Adipocyte (in vitro differentiated cells): Measurements from ENCODE around the gene MUC5B.
"Not testable (repeated sequence)": the region's sequence is repeated elsewhere in the genome, so short reads cannot be mapped to it uniquely, and the experiment has no call there.

Experiments used
- DNase-seq: peaks from one replicate; pipeline ENCODE4 v3.0.0-alpha.2; 2015; ENCODE audit warnings: low read depth
- H3K27me3 ChIP-seq: replicated peaks from 2 replicates; pipeline ENCODE4 v1.7.0; 2013; ENCODE audit warnings: mild to moderate bottlenecking, low read length, moderate library complexity; ENCODE audit not compliant: control insufficient read depth, insufficient read depth
- H3K36me3 ChIP-seq: 2 replicates; pipeline ENCODE4 v1.7.0; 2013; ENCODE audit warnings: low read length, mild to moderate bottlenecking, moderate library complexity; ENCODE audit not compliant: control insufficient read depth, insufficient read depth, severe bottlenecking
- H3K4me1 ChIP-seq: 2 replicates; pipeline ENCODE4 v1.7.0; 2013; ENCODE audit warnings: mild to moderate bottlenecking, low read length, moderate library complexity; ENCODE audit not compliant: control insufficient read depth, insufficient read depth
- H3K4me3 ChIP-seq: 2 replicates; pipeline ENCODE4 v1.7.0; 2013; ENCODE audit warnings: mild to moderate bottlenecking, low read length, moderate library complexity
- H3K9ac ChIP-seq: 2 replicates; pipeline ENCODE4 v1.7.0; 2013; ENCODE audit warnings: mild to moderate bottlenecking, low read length, moderate library complexity
- H3K9me3 ChIP-seq: 2 replicates; pipeline ENCODE4 v1.7.0; 2013; ENCODE audit warnings: mild to moderate bottlenecking, low read length, moderate library complexity; ENCODE audit not compliant: control insufficient read depth

Gene MUC5B

GRCh38 chr11:1206391-1207271 is 16.2 kb upstream of the MUC5B start:
- H3K27me3 ChIP-seq, result peaks cover 20% of the 10 kb centered on the region
- H3K9ac ChIP-seq, result no peak overlapping the region
- no peak for DNase-seq
- no peak overlapping the region for H3K4me3 ChIP-seq
- peaks cover 26% of the 10 kb centered on the region for H3K9me3 ChIP-seq
- no peaks in the 10 kb centered on the region for H3K36me3 ChIP-seq
- no peaks in the 10 kb centered on the region for H3K4me1 ChIP-seq

GRCh38 chr11:1207401-1208143 is 15.3 kb upstream of the MUC5B start:
- H3K36me3 ChIP-seq, result no peaks in the 10 kb centered on the region
- no peaks in the 10 kb centered on the region for H3K4me1 ChIP-seq
- no peak overlapping the region for H3K9ac ChIP-seq
- peaks cover 12% of the 10 kb centered on the region for H3K27me3 ChIP-seq
- H3K4me3 ChIP-seq, result no peak overlapping the region
- no peak for DNase-seq
- peaks cover 35% of the 10 kb centered on the region for H3K9me3 ChIP-seq

- H3K9ac ChIP-seq, result no peak overlapping the region
- DNase-seq, result no peak
- H3K9me3 ChIP-seq, result peaks cover 39% of the 10 kb centered on the region
- no peaks in the 10 kb centered on the region for H3K4me1 ChIP-seq
- no peaks in the 10 kb centered on the region for H3K36me3 ChIP-seq
- H3K27me3 ChIP-seq, result peaks cover 10% of the 10 kb centered on the region
- H3K4me3 ChIP-seq, result no peak overlapping the region
Observed at GRCh38 chr11:1208144-1208393, 14.8 kb upstream of the MUC5B start.

- no peak for DNase-seq
- Histone ChIP-seq H3K4me1 (no peaks in the 10 kb centered on the region), H3K9me3 (peaks cover 45% of the 10 kb centered on the region), H3K36me3 (no peaks in the 10 kb centered on the region), H3K27me3 (peaks cover 5% of the 10 kb centered on the region), H3K9ac (no peak overlapping the region), H3K4me3 (no peak overlapping the region)
Observed at GRCh38 chr11:1208394-1209261, 14.2 kb upstream of the MUC5B start.

GRCh38 chr11:1209371-1210057 is 13.4 kb upstream of the MUC5B start:
- Histone ChIP-seq H3K9me3 (peaks cover 54% of the 10 kb centered on the region), H3K9ac (no peak overlapping the region), H3K4me1 (no peaks in the 10 kb centered on the region), H3K4me3 (no peak overlapping the region), H3K36me3 (no peaks in the 10 kb centered on the region), H3K27me3 (peaks cover 4% of the 10 kb centered on the region)
- DNase-seq, result no peak

GRCh38 chr11:1211838-1212237 is 11.0 kb upstream of the MUC5B start:
- peaks cover 74% of the 10 kb centered on the region for H3K9me3 ChIP-seq
- no peak overlapping the region for H3K4me3 ChIP-seq
- no peaks in the 10 kb centered on the region for H3K36me3 ChIP-seq
- no peaks in the 10 kb centered on the region for H3K4me1 ChIP-seq
- no peak for DNase-seq
- no peak overlapping the region for H3K9ac ChIP-seq
- peaks cover 4% of the 10 kb centered on the region for H3K27me3 ChIP-seq

GRCh38 chr11:1215826-1216225 is 7.0 kb upstream of the MUC5B start:
- not testable (repeated sequence) for H3K9ac ChIP-seq, H3K36me3 ChIP-seq, H3K27me3 ChIP-seq, H3K4me1 ChIP-seq, DNase-seq, H3K4me3 ChIP-seq
- peaks cover 62% of the 10 kb centered on the region for H3K9me3 ChIP-seq

GRCh38 chr11:1217151-1217550 is 5.7 kb upstream of the MUC5B start:
- Histone ChIP-seq H3K36me3 (no peaks in the 10 kb centered on the region), H3K9ac (no peak overlapping the region), H3K4me1 (no peaks in the 10 kb centered on the region), H3K4me3 (no peak overlapping the region), H3K27me3 (peaks cover 15% of the 10 kb centered on the region), H3K9me3 (peaks cover 49% of the 10 kb centered on the region)
- no peak for DNase-seq

- H3K9ac ChIP-seq, result no peak overlapping the region
- no peak for DNase-seq
- peaks cover 15% of the 10 kb centered on the region for H3K27me3 ChIP-seq
- H3K9me3 ChIP-seq, result peaks cover 38% of the 10 kb centered on the region
- H3K4me3 ChIP-seq, result no peak overlapping the region
- H3K36me3 ChIP-seq, result no peaks in the 10 kb centered on the region
- no peaks in the 10 kb centered on the region for H3K4me1 ChIP-seq
Observed at GRCh38 chr11:1218256-1218787, 4.5 kb upstream of the MUC5B start.

GRCh38 chr11:1218788-1219445 is 3.9 kb upstream of the MUC5B start:
- Histone ChIP-seq H3K9ac (no peak overlapping the region), H3K9me3 (peaks cover 32% of the 10 kb centered on the region), H3K27me3 (peaks cover 15% of the 10 kb centered on the region), H3K36me3 (no peaks in the 10 kb centered on the region), H3K4me3 (no peak overlapping the region), H3K4me1 (no peaks in the 10 kb centered on the region)
- DNase-seq, result no peak
